ENCODE data around the gene EME2. TPM values are rescaled to one million over a fixed set of nuclear protein-coding genes. Genes with fewer than 3 reads are reported as not detected.
A peak's percentile ranks its signal among the peaks of the same experiment; 100 is the strongest.

The EME2 gene
- total RNA-seq, 2 experiments from 2014 or later: 23.5 to 24.7 TPM

GRCh38 chr16:1779234-1779701 is 6.7 kb downstream of the EME2 start:
- CTCF ChIA-PET: no interaction called here
- Mint-ChIP-seq H3K9me3 (no peaks in the 10 kb centered on the region), H3K27me3 (no peaks in the 10 kb centered on the region), H3K4me1 (peaks cover 22% of the 10 kb centered on the region), H3K4me3 (peak overlapping the region; percentile 27), H3K27ac (no peak overlapping the region), H3K36me3 (ENCODE audit: low read depth) (peaks cover 8% of the 10 kb centered on the region)
- POLR2A ChIA-PET: no interaction called here
- no peak for DNase-seq

DNA sequence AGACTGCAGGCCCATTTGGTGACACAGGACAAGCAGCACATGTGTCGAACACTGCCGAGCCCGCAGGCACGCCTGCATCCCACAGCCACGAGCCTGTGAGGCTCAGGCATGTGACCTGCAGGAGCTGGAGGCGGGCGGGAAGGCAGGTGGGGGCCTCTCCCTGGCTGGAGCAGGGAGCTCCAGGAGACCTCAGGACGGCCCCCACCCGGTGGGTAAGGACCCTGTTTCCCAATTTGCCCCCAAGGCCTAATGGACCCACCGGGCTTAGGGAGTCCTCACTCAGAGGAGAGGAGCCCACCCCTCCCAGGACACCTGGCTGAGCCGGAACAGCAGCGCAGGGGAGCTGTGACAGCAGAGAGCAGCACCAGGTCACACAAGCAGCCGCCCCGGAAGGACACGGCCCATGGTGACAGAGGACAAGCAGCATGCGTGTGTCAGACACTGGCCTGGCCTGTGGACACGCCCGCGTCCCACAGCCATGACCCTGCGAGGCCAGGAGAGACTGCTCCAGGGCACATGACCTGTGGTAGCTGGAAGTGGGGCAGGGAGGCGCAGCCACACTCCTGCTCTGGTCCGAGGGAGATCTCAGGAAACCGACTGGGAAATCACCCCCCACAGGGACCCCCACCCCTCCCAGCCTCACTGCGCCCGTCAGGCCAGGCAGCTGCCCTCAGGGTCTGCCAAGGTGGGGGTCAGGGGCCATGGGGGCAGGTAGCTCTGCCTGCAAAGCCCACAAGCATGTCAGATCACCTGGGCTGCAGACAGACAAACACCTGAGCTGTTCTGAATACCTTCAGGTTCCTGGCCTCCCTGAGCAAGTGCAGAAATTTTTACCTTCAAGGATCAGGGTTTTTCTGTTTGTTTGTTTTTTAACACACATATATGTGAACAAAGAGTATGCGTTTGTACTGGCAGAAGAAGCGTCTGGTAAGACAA is 7.4 kb downstream of the EME2 start:
- H3K9me3 Mint-ChIP-seq: no peaks in the 10 kb centered on the region
- H3K4me1 Mint-ChIP-seq: peaks cover 20% of the 10 kb centered on the region
- no peaks in the 10 kb centered on the region for H3K27me3 Mint-ChIP-seq
- peak overlapping the region; percentile 24 for H3K4me3 Mint-ChIP-seq
- ChIA-PET POLR2A (interaction anchor here (0.6 to 1.0 kb wide), 2 partner anchors 74 to 185 kb away, joined by 3 read pairs; partner anchors contain the start of genes MAPK8IP3 and RPS2), CTCF (no interaction called here)
- no peak overlapping the region for H3K27ac Mint-ChIP-seq
- peaks cover 9% of the 10 kb centered on the region for H3K36me3 Mint-ChIP-seq (ENCODE audit: low read depth)
- DNase-seq: no peak

DNA sequence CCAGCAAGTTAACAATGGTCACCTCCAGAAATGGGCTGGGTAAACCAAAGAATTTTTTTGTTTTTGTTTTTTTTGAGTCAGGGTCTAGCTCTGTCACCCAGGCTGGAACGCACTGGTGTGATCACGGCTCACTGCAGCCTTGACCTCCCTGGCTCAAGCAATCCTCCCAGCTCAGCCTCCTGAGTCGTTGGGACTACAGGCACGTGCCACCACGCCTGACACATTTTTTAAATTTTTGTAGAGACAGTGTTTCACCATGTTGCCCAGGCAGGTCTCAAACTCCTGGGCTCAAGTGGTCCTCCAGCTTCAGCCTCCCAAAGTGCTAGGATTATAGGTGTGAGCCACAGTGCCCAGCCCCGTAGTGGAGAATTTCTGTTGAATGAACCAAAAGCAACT is 8.1 kb downstream of the EME2 start:
- Mint-ChIP-seq H3K4me1 (peaks cover 22% of the 10 kb centered on the region), H3K4me3 (no peak overlapping the region), H3K36me3 (ENCODE audit: low read depth) (peaks cover 10% of the 10 kb centered on the region), H3K9me3 (no peaks in the 10 kb centered on the region), H3K27ac (no peak overlapping the region), H3K27me3 (no peaks in the 10 kb centered on the region)
- ChIA-PET POLR2A (interaction anchor here (1.0 to 5.1 kb wide), 2 partner anchors 9 to 75 kb away, joined by 3 to 101 read pairs; partner anchors contain the start of genes EME2, MAPK8IP3, MRPS34 and NME3), CTCF (no interaction called here)
- DNase-seq: no peak

- H3K4me3 Mint-ChIP-seq: peak overlapping the region; percentile 84
- no peaks in the 10 kb centered on the region for H3K9me3 Mint-ChIP-seq
- H3K27me3 Mint-ChIP-seq: no peaks in the 10 kb centered on the region
- ChIA-PET CTCF (interaction anchor here (2.7 kb wide), 1 partner anchor 7 kb away, joined by 16 read pairs; no protein-coding TSS in a partner anchor), POLR2A (interaction anchor here (0.7 to 5.1 kb wide), 4 partner anchors 9 to 374 kb away, joined by 4 to 101 read pairs (median 8); partner anchors contain the start of genes EME2, MRPS34, NME3 and RPS2)
- peaks cover 10% of the 10 kb centered on the region for H3K36me3 Mint-ChIP-seq (ENCODE audit: low read depth)
- no peak for DNase-seq
- H3K27ac Mint-ChIP-seq: peak overlapping the region; percentile 76
- peaks cover 22% of the 10 kb centered on the region for H3K4me1 Mint-ChIP-seq
These were observed 8.6 kb downstream of the EME2 start for GRCh38 chr16:1781254-1781653.

DNA sequence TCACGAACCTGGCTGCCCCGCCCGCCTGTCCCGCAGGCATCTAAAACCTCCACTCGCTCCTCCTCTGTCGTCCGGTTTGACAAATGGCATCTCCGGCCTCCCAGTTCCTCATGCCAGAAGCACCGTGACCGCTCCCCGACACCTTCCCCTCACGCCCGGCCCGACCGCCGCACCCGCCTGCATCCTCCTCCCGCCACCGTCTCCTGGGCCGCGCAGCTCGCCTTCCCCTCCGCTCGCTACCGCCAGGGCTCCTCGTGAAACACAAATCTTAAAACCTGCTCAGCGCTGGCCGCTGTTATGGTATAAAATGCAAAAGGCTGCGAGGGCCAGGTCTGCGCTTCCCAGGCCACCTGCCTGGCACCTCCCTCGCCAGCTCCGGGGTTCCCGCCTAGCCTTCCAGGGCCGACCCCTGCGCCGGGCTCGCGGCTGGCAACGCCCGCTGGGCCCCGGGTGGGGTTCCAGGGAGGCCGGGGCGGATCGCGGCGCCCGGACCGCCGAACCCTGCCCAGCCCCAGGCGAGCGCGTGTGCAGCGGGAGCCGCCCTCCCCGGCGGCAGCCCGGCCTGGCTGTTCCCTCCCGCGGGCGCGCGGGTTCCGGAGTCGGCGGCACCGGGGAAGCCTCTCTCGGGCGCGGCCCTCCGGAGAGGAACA is 9.3 kb downstream of the EME2 start:
- DNase-seq: peak; percentile 38
- Mint-ChIP-seq H3K9me3 (no peaks in the 10 kb centered on the region), H3K27me3 (no peaks in the 10 kb centered on the region), H3K4me3 (peak overlapping the region; percentile 91), H3K36me3 (ENCODE audit: low read depth) (peaks cover 6% of the 10 kb centered on the region), H3K4me1 (peaks cover 22% of the 10 kb centered on the region), H3K27ac (peak overlapping the region; percentile 76)
- ChIA-PET CTCF (interaction anchor here (0.8 to 2.7 kb wide), 7 partner anchors 8 to 361 kb away, joined by 3 to 32 read pairs (median 4); partner anchors contain the start of genes EME2, FAHD1, MAPK8IP3 and MRPS34), POLR2A (interaction anchor here (0.7 to 5.1 kb wide), 20 partner anchors 9 to 678 kb away, joined by 3 to 101 read pairs (median 5); partner anchors contain the start of genes EME2, FAHD1, HAGH and IGFALS)

- no peaks in the 10 kb centered on the region for H3K27me3 Mint-ChIP-seq
- H3K9me3 Mint-ChIP-seq: no peaks in the 10 kb centered on the region
- POLR2A ChIA-PET: interaction anchor here (0.5 to 5.1 kb wide), 28 partner anchors 9 to 755 kb away, joined by 3 to 101 read pairs (median 4); partner anchors contain the start of genes ECI1, EME2, FAHD1 and HAGH
- H3K4me3 Mint-ChIP-seq: peak within 1 kb of the TSS; percentile 91
- H3K27ac Mint-ChIP-seq: peak within 1 kb of the TSS; percentile 77
- peak; percentile 99 for DNase-seq
- H3K4me1 Mint-ChIP-seq: peaks cover 22% of the 10 kb centered on the region
- CTCF ChIA-PET: interaction anchor here (0.7 to 2.7 kb wide), 10 partner anchors 9 to 362 kb away, joined by 3 to 32 read pairs (median 4); partner anchors contain the start of genes EME2, FAHD1, MAPK8IP3 and MRPS34
- H3K36me3 Mint-ChIP-seq (ENCODE audit: low read depth): peaks cover 6% of the 10 kb centered on the region
These were observed 10.0 kb downstream of the EME2 start, which contains the start of the genes NUBP2 and SPSB3 for GRCh38 chr16:1782408-1783264. TSS of gene NUBP2 (plus strand) at chr16:1782960. CDS start at chr16:1783021, 61 bp downstream. TSS of gene SPSB3 (minus strand) at chr16:1782571. CDS start at chr16:1781483, 1,088 bp downstream.

- peak overlapping the region; percentile 56 for H3K4me3 Mint-ChIP-seq
- H3K27ac Mint-ChIP-seq: peak overlapping the region; percentile 3
- H3K4me1 Mint-ChIP-seq: peaks cover 22% of the 10 kb centered on the region
- ChIA-PET POLR2A (interaction anchor here (0.6 to 5.1 kb wide), 3 partner anchors 13 to 311 kb away, joined by 3 to 101 read pairs (median 20); partner anchors contain the start of genes EME2, FAHD1, HAGH and MRPS34), CTCF (interaction anchor here (0.5 kb wide), 1 partner anchor 126 kb away, joined by 3 read pairs; no protein-coding TSS in a partner anchor)
- H3K27me3 Mint-ChIP-seq: no peaks in the 10 kb centered on the region
- no peak for DNase-seq
- H3K36me3 Mint-ChIP-seq (ENCODE audit: low read depth): peaks cover 10% of the 10 kb centered on the region
- H3K9me3 Mint-ChIP-seq: no peaks in the 10 kb centered on the region
These were observed 12.6 kb downstream of the EME2 start for GRCh38 chr16:1784977-1785845.

- ChIA-PET POLR2A (interaction anchor here (5.1 kb wide), 1 partner anchor 14 kb away, joined by 101 read pairs; the partner anchor contains the start of genes EME2, MRPS34 and NME3), CTCF (interaction anchor here (0.5 kb wide), 1 partner anchor 125 kb away, joined by 3 read pairs; no protein-coding TSS in a partner anchor)
- Mint-ChIP-seq H3K36me3 (ENCODE audit: low read depth) (peaks cover 10% of the 10 kb centered on the region), H3K9me3 (no peaks in the 10 kb centered on the region), H3K27me3 (no peaks in the 10 kb centered on the region), H3K4me1 (peaks cover 22% of the 10 kb centered on the region), H3K27ac (peak overlapping the region; percentile 3), H3K4me3 (no peak overlapping the region)
- no peak for DNase-seq
These were observed 13.2 kb downstream of the EME2 start for GRCh38 chr16:1785846-1786170.

DNA sequence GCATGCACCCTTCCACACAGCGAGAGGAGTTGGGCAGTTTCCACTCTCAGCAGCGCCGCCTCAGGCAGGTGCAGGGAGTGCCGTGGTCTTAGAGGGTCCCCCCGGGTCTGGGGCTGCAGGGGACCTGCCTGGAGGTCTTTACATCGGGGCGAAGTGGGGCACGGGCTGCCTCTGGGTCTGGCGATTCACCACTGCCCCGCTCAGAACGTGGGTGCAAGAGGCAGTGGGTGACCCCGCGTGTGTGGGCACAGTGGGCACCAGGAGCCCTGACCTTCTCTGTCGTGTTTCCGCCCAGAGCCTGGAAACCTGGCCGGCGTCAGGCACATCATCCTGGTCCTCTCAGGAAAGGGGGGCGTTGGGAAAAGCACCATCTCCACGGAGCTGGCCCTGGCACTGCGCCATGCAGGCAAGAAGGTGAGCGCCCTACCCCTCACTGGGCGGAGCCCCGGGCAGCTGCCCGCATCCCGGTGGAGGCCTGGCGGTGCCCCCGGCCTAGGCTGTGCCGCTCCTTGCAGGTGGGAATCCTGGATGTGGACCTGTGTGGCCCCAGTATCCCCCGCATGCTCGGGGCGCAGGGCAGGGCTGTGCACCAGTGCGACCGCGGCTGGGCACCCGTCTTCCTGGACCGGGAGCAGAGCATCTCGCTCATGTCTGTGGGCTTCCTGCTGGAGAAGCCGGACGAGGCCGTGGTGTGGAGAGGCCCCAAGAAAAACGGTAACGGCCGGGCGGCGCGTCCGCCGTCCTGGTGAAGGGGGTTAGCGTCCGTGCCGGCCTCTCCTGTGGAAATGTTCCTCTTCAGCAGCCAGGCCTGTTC is 13.8 kb downstream of the EME2 start:
- Mint-ChIP-seq H3K4me3 (no peak overlapping the region), H3K9me3 (no peaks in the 10 kb centered on the region), H3K4me1 (peaks cover 18% of the 10 kb centered on the region), H3K27ac (no peak overlapping the region), H3K36me3 (ENCODE audit: low read depth) (peaks cover 10% of the 10 kb centered on the region), H3K27me3 (no peaks in the 10 kb centered on the region)
- CTCF ChIA-PET: no interaction called here
- POLR2A ChIA-PET: no interaction called here
- DNase-seq: no peak

- ChIA-PET CTCF (no interaction called here), POLR2A (no interaction called here)
- DNase-seq: no peak
- Mint-ChIP-seq H3K27me3 (no peaks in the 10 kb centered on the region), H3K9me3 (no peaks in the 10 kb centered on the region), H3K36me3 (ENCODE audit: low read depth) (peaks cover 10% of the 10 kb centered on the region), H3K4me3 (no peak overlapping the region), H3K27ac (no peak overlapping the region), H3K4me1 (peaks cover 13% of the 10 kb centered on the region)
These were observed 14.4 kb downstream of the EME2 start for GRCh38 chr16:1787056-1787321.
